ENCODE results near the gene COG5. TPM values are rescaled to one million over a fixed set of nuclear protein-coding genes. Genes with fewer than 3 reads are reported as not detected.

The COG5 gene
- total and polyA plus RNA-seq, 8 donors = 4.1 to 34.7 (median 26.5) TPM

DNA sequence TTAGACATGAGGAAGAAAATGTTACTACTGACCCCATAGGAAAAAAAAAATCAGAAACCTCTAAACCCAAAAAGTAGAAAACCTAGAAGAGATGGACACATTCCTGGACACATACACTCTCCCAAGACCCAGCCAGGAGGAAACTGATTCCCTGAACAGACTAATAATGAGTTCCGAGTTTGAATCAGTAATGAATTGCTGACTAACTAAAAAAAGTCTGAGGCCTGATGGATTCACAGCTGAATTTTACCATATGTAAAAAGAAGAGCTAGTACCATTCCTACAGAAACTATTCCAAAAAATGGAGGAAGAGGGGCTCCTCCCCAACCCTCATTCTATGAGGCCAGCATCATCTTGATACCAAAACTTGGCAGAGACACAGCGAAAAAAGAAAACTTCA is 319.1 kb downstream of the COG5 start:
- FAIRE-seq = no peak
- WGBS, 2 donors = 96 to 100% methylated on average over 2 of the region's 2 CpGs

DNA sequence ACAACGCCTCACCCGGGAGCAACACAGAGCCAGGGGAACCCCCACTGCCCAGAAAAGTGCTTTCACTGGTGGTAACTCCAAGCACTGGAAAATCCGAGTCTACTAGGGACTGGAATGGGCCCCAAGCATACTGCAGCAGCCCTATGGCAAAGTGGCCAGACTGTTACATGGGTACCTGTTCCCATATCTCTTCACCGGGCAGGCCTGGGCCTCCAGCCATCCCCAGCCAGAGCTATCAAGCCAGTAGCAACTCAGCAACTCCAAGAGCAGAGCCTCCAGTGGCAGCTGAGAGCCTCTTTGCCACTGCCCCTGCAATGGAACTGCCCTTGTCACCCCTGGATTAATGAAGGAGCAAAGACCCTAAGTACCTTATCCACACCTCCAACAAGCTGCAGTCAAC is 321.5 kb downstream of the COG5 start:
- FAIRE-seq (no peak), DNase-seq (no peak), ATAC-seq (no peak)
- no peak overlapping the region for H3K27ac ChIP-seq
- no peaks in the 10 kb centered on the region for H3K9me3 ChIP-seq
- no peaks in the 10 kb centered on the region for H3K36me3 ChIP-seq
- no peak for TF ChIP-seq CTCF (IDR thresholded peaks at IDR 0.05)
- 98 to 100% methylated on average over 4 of the region's 4 CpGs for WGBS, 2 donors
- no peaks in the 10 kb centered on the region for H3K4me1 ChIP-seq
- H3K4me3 ChIP-seq = no peak overlapping the region
- H3K27me3 ChIP-seq = no peaks in the 10 kb centered on the region
- intact Hi-C loops (cut with DNase I) = no loop called here

More for the DNA sequence above, 319.1 kb downstream of the COG5 start:
- Histone ChIP-seq H3K27ac (no peak overlapping the region), H3K36me3 (no peaks in the 10 kb centered on the region), H3K9me3 (no peaks in the 10 kb centered on the region), H3K27me3 (no peaks in the 10 kb centered on the region), H3K4me3 (no peak overlapping the region), H3K4me1 (no peaks in the 10 kb centered on the region)
- TF ChIP-seq CTCF (IDR thresholded peaks at IDR 0.05) = no peak
- intact Hi-C loops (cut with DNase I) = no loop called here
- ATAC-seq (no peak), DNase-seq (no peak)

- no peaks in the 10 kb centered on the region for H3K27me3 ChIP-seq
- DNase-seq (no peak), FAIRE-seq (no peak), ATAC-seq (no peak)
- WGBS, 2 donors = 94 to 96% methylated on average over 4 of the region's 4 CpGs
- no peaks in the 10 kb centered on the region for H3K36me3 ChIP-seq
- TF ChIP-seq CTCF (IDR thresholded peaks at IDR 0.05) = no peak
- no peaks in the 10 kb centered on the region for H3K4me1 ChIP-seq
- H3K4me3 ChIP-seq = no peak overlapping the region
- H3K27ac ChIP-seq = no peak overlapping the region
- intact Hi-C loops (cut with DNase I) = no loop called here
- no peaks in the 10 kb centered on the region for H3K9me3 ChIP-seq
These were observed 326.3 kb downstream of the COG5 start for GRCh38 chr7:107237451-107237850.

- no peak for FAIRE-seq
- intact Hi-C loops (cut with DNase I) = no loop called here
- no peak for DNase-seq
These were observed 326.9 kb downstream of the COG5 start for GRCh38 chr7:107236862-107237261.

DNA sequence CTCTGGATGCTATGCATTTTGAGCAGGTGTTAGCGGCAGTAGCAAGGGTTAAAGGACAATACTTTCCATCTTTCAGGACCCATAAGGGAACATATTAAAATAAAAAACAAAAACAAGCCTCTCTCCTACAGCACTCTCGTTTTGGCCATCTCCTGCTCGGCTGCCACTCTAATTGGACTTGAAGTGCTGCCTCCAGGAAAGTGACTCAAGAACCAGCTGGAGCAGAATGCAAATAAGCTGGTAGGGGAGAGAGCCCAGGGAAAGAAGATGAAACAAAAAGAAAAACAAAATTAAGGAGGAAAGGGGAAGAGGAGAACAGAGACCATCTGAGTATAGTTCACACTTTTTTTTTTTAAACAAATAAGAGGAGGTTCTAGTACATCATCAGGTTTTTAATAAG is 329.3 kb downstream of the COG5 start:
- intact Hi-C loops (cut with DNase I) = no loop called here
- Histone ChIP-seq H3K36me3 (no peaks in the 10 kb centered on the region), H3K4me1 (no peaks in the 10 kb centered on the region), H3K27ac (no peak overlapping the region), H3K27me3 (no peaks in the 10 kb centered on the region), H3K4me3 (no peak overlapping the region), H3K9me3 (no peaks in the 10 kb centered on the region)
- DNase-seq = no peak
- TF ChIP-seq CTCF (IDR thresholded peaks at IDR 0.05) = no peak
- no peak for ATAC-seq
- FAIRE-seq = no peak
- WGBS, 2 donors = 85 to 87% methylated on average over 3 of the region's 3 CpGs

More at GRCh38 chr7:107236862-107237261, 326.9 kb downstream of the COG5 start:
- H3K4me3 ChIP-seq = no peak overlapping the region
- no peaks in the 10 kb centered on the region for H3K4me1 ChIP-seq
- H3K36me3 ChIP-seq = no peaks in the 10 kb centered on the region
- no peak for ATAC-seq
- no peaks in the 10 kb centered on the region for H3K9me3 ChIP-seq
- H3K27me3 ChIP-seq = no peaks in the 10 kb centered on the region
- H3K27ac ChIP-seq = no peak overlapping the region
- no peak for TF ChIP-seq CTCF (IDR thresholded peaks at IDR 0.05)
